LoVo (cell line): Measurements from ENCODE around the gene UNKL.

Experiments
- DNase-seq: peaks from one replicate; pipeline ENCODE4 v3.0.0-alpha.2; 2016; ENCODE audit warnings: low spot score

Gene UNKL, protein sequence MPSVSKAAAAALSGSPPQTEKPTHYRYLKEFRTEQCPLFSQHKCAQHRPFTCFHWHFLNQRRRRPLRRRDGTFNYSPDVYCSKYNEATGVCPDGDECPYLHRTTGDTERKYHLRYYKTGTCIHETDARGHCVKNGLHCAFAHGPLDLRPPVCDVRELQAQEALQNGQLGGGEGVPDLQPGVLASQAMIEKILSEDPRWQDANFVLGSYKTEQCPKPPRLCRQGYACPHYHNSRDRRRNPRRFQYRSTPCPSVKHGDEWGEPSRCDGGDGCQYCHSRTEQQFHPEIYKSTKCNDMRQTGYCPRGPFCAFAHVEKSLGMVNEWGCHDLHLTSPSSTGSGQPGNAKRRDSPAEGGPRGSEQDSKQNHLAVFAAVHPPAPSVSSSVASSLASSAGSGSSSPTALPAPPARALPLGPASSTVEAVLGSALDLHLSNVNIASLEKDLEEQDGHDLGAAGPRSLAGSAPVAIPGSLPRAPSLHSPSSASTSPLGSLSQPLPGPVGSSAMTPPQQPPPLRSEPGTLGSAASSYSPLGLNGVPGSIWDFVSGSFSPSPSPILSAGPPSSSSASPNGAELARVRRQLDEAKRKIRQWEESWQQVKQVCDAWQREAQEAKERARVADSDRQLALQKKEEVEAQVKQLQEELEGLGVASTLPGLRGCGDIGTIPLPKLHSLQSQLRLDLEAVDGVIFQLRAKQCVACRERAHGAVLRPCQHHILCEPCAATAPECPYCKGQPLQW

GRCh38 chr16:1414532-1415260 is at the start of gene UNKL:
TSS of gene UNKL (minus strand) at chr16:1414704. CDS start at chr16:1414691, 13 bp downstream.
- DNase-seq, result peak; percentile 58

DNA sequence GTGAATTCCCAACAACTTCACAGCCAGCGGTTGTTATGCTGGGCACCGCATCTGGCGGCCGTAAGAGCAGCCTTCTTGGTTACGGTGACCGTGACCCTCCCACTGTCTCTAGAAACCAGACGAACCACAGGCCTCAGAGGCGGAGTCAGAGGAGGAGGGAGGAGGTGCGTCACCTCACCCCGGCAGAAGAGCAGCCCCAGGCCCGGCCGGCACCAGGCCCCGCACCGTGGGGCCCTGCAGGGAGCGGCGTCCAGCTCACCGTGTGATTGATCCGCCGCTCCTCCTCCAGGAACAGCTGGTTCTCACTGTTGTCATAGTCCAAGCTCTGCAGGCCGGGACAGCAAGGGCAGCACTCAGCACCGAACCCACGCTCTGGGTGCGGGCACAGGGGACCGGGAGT is 46.6 kb upstream of the UNKL start:
- no peak for DNase-seq

DNA sequence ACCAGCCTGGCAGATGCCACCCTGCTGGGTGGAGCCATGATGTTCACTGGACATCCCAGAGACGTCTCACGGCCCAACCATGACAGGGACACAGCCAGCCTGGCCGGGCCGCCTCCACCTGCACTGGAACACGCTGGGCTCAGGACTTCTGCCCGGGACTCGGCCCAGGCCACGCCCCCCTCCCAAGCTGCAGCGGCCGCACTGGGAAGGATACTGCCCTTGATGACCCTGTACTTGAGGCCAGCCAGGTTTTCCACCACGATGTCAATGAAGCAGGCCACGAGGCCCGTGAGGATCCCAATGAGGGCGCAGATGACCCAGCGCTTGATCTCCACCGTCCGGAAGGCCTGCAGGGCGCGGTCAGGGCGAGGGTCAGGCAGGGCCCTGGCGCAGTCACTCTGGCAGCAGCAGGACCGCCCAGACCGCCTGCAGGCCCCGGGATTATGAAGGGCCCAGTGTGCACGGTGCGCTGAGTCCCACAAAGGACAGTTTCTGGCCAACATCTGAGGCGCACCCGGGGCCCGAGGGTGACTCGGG is 46.2 kb upstream of the UNKL start:
- no peak for DNase-seq

GRCh38 chr16:1459967-1460366 is 45.5 kb upstream of the UNKL start:
- no peak for DNase-seq

DNA sequence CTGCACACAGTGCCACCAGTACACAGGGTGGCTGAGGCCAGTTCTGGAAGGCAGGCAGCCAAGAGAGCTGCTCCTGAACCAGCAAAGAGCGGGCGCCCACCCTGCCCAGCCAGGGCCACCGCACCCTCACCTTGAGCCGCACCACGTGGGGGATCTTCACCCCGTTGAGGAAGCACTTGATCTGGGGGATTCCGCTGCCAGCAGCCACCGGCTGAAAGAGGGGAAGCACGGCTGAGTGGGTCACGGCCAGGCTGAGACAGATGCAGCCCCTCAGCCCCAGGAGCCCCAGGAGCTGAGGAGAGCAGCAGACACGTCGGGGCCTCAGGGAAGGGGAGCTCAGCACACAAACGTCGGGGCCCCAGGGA is 44.5 kb upstream of the UNKL start:
- DNase-seq, result no peak

- DNase-seq, result no peak
Measured at GRCh38 chr16:1458336-1458976, 44.0 kb upstream of the UNKL start.

DNA sequence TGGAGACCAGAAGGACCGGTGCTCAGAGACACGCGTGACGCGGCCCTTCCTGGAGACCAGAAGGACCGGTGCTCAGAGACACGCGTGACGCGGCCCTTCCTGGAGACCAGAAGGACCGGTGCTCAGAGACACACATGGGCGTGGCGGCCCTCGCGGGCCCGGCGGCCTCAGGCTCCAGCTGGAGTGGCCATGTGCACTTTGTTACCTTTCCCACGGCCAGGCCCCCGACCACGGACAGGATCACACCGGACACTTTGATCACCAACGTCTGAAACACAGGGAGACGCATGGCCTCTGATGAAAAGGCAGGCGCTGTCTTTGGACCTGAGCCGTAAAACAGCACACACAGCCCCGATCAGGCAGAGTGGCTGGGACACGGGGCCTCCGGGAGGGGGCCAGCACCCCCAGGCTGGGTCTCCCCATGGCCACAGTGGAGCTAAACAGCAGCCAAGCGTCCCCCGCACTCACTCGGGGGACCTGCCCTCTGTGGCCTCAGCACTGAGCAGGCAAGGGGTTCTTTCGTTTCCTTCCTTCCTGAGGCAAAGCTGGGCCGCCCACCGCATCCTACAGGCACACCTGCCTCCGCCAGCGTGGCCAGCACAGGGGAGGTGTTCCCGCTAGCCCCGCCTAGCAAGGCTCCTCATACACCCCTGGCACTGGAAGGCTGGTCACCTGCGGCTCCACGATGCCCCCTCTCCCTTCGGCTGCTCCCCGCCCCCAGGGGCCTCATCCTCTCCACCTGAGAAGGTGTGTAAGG is 43.2 kb upstream of the UNKL start:
- DNase-seq, result no peak

DNA sequence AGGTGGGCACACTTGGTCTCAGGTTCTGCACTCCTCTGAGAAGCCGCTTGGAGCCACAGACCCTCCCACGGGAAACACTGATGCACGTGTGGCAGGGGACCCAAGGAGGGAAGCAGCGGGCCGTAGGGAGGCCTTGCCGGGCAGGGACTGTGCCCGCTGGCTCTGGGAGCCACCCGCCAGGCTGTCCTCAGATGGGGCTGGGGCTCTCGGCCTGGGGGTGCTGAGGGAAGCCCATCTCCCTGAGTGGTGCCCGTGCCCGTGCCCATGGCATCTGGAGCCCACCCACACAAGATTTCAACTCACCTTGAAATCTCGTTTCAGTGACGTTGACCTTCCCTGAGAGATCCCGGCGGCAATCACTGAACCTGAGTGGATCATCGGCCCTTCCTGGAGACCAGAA is 42.4 kb upstream of the UNKL start:
- DNase-seq, result no peak

- DNase-seq, result no peak
Measured at GRCh38 chr16:1455190-1456171, 41.0 kb upstream of the UNKL start.

DNA sequence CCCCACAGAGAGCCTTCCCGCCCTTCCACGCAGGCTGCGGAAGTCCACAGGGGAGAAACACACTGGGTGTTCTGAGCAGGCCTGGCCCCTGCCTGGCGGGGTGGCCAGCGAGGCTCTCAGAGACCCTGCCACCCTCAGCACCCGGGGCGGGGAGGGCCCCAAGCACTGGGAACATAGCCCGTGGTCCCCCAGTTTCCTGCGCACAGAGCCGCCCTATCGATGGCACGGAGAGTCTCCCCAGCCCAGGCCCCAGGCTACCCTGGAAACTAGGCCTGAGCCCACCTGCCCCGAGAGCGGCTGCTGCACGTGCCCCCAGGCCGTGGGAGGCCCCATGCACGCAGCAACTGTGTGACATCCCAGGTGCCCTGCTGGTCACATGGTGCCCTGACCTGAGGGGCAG is 40.1 kb upstream of the UNKL start:
- DNase-seq, result no peak

DNA sequence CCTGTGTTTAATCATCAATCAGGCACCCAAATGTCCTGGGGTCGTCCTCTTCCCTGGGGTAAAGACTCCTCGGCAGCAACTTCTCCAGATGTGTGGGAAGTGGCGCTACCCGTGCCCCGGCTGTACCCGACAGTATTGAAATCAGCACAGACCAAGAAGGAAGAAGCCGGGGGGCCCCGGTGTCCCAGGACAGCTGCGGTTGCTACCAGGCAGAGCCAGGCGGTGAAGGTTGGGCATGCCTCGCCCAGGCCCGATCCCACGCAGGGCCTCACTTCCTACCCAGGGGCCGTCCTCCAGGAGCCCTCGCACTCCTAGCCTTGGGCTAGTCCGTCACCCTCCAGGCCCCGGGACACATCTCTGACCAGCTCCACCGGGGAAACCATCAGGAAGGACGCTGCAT is 38.8 kb upstream of the UNKL start:
- no peak for DNase-seq

- DNase-seq, result no peak
Measured at GRCh38 chr16:1452530-1452929, 38.0 kb upstream of the UNKL start.

DNA sequence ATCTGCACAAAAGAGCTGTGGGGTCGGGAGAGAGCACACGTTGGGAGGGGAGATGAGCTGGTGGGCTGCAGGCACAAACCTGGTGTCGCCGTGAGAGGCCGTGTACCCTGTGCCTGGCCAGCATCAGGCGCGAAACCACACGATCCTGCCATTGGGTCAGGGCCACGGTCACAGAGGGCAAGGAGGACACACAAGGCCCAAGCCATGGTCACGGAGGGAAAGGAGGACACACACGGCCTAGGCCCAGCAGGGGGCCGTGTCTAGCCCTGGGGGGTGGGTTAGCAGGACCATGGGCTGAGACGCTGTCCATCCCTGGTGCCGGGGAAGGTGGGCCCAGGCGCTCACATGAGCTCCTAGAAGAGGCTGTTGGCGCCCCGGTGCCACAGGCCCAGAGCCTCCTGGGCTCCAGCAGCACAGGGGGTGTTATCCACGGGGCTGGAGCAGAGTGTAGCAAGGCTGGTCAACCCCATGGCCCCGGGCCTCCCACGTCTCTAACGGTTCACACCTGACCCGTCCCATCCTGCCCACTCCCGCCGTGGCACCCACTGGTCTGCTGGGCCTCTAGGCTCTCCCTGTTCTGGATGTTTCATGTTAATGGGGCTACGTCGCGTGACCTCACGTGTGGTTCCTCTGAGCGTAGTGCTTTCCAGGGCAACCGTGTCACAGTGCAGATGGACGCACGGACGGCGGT is 37.3 kb upstream of the UNKL start:
- DNase-seq, result no peak

DNA sequence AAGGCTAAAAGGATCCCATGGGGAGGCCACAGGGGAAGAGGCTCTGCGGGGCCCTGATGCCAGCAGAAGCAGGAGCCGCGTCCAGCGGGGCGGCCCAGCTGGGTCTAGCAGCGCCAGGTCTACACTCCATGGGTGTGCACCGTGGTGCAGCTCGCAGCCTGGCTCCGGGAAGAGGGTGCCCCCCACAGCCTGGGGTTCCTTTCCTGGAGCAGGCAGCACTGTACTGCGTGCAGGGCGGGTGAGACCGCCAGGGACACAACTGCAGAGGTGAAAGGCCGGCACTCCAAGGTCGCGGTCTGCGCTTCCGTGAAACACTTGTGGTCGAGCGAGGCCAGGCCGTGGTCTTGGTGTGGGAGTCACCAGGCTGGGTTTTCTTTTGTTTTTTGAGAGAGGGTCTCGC is 36.3 kb upstream of the UNKL start:
- no peak for DNase-seq

GRCh38 chr16:1450218-1450617 is 35.7 kb upstream of the UNKL start:
- no peak for DNase-seq

GRCh38 chr16:1449201-1449788 is 34.8 kb upstream of the UNKL start:
- no peak for DNase-seq

GRCh38 chr16:1448536-1449116 is 34.1 kb upstream of the UNKL start:
- no peak for DNase-seq

- DNase-seq, result no peak
Measured at GRCh38 chr16:1447965-1448364, 33.5 kb upstream of the UNKL start.
